Hematopoietic multipotent progenitor cell treated with erythropoietin and hydrocortisone succinate and interleukin-3 and kit ligand, for 15 days (in vitro differentiated cells): ENCODE results near the gene NUP37.
"Not testable (repeated sequence)": the region's sequence is repeated elsewhere in the genome, so short reads cannot be mapped to it uniquely, and the experiment has no call there.

ENCODE experiments used
- DNase-seq: peaks from one replicate; pipeline ENCODE4 v3.0.0-alpha.2; 2015; ENCODE audit warnings: low spot score

NUP37 gene, protein sequence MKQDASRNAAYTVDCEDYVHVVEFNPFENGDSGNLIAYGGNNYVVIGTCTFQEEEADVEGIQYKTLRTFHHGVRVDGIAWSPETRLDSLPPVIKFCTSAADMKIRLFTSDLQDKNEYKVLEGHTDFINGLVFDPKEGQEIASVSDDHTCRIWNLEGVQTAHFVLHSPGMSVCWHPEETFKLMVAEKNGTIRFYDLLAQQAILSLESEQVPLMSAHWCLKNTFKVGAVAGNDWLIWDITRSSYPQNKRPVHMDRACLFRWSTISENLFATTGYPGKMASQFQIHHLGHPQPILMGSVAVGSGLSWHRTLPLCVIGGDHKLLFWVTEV

DNA sequence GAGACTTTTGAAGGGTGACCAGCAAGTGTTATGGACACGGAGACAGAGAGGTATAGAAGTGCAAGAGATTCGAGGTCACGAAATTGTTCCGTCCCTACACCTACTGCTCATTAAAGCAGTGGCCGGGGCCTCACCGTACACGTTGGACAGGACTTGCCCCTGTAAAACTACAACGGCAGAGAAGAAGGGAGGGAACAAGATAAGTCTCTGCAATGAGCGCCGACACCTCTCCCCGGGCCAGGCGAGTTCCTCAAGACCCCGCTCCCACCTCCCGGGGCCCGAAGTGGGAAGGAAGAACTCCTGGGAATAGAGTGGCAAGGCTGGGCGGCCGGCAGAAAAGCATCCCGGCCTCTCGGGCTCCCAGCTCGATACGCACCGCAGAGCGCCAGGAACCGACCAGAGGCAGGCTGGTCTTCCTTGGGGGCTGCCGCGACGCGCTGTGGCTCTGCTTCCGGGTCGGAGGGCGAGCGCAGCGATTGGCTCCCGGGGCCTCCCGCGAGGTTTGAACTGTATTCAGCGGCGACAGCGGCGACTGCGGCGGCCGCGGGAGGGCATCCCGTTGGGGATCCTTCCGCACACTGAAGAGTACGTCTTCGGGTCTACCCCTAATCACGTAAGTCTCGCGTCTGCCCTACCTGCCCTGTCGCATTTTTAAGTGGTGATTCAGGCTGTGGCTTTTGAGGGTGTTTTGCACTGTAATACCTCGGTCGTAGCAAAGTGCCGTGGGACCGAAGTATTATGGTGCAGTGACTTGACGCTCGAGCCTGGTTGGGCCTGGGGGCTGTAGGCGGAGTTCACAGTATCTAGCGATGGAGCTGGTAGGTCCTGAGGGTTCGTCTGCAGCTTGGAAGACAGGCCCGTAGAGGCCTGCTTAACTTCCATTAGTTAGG lies at the start of gene NUP37, which contains the start of gene PARPBP:
Gene NUP37, minus strand, starts transcription at position 441 of the 890 bp plus-strand sequence. CDS start 1,596 bp downstream, outside the sequence.
Gene PARPBP, plus strand, starts transcription at position 510 of the 890 bp plus-strand sequence. CDS start 3,706 bp downstream, outside the sequence.
- DNase-seq, result peak; percentile 89

DNA sequence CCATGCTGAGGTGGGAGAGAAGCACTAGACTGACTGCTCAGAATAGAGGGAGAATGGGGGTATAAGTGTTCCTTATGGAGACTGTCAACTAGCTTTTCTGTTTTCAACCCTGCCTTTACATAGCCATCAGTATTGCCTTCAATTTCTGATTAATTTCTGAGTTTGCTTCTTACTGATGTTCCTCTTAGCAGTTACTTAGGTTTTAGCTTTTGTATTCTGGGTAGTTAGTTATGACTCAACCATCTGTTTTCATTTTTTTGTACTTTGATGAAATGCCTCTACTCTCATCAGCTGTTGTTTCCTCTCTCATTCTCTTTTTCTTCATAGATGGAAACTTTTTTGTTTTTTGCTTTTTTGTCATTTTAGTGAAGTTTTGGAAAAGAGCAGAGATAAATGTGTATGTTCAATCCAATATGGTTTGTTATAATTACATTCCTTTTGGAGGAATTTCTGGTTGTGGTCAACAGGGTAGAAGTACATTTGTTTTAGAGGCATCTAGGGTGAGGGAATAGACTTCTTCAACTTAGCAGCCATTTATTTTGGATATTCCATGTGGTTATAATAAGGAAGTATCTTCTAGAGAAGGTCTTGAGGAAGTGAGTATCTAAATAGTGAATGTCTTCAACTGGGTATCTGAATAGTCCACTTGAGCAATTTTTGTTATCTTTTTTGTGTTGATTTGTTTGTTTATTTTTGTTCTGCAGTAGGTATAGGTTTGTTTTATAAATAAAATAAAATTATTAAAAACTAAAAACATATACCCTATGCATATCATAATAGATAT lies 48.1 kb upstream of the NUP37 start:
- DNase-seq, result no peak

DNA sequence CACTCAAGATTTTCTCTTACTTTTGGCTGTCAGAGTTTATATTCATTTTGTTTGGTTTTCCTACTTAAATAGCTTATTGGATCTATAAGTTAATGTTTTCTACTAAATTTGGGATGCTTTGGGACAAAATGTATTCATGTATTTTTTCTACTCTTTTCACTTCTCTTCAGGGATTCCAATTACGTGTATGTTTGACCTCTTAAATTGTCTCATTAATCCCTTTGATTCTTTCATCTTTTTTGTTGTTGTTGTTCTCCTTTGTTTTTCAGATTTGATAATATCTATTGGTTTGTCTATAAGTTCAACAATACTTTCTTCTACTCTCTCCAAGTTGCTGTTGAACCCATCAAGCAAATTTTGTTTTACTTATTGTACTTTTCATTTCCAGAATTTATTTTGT lies 43.5 kb upstream of the NUP37 start:
- DNase-seq, result no peak

DNA sequence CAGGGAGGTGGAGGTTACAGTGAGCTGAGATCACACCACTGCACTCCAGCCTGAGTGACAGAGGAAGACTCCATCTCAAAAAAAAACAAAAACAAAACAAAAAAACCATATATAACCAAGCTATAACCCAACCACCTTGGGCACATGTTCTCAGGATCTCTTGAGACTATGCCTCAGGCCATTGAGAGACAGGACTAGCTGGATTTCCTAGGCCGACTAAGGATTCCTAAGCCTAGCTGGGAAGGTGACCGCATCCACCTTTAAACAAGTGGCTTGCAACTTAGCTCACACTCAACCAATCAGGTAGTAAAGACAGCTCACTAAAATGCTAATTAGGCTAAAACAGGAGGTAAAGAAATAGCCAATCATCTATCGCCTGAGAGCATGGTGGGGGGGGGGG lies 35.3 kb upstream of the NUP37 start:
- DNase-seq, result not testable (repeated sequence)

DNA sequence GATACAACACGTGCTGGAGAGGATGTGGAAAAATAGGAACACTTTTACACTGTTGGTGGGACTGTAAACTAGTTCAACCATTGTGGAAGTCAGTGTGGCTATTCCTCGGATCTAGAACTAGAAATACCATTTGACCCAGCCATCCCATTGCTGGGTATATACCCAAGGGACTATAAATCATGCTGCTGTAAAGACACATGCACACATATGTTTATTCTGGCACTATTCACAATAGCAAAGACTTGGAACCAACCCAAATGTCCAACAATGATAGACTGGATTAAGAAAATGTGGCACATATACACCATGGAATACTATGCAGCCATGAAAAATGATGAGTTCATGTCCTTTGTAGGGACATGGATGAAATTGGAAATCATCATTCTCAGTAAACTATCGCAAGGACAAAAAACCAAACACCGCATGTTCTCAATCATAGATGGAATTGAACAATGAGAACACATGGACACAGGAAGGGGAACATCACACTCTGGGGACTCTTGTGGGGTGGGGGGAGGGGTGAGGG lies 27.2 kb upstream of the NUP37 start:
- DNase-seq, result not testable (repeated sequence)

DNA sequence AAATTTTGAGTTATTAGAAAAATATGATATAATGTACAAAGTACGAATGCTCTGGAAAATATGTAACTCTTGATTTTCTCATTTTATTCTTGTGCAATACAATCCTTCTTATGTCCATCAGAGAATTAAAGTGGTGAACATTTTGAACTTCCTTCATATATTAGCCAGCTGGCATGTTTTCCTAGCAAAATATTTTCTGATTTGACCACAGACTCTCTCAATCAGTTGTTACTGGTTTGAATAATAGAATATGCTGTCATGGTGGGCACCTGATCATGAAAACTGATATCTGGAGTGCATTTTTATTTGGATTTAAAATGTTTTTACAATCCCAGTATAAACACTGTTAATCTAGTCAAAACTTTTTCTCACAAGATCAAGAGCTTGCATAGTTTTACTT lies 24.3 kb upstream of the NUP37 start:
- DNase-seq, result no peak

DNA sequence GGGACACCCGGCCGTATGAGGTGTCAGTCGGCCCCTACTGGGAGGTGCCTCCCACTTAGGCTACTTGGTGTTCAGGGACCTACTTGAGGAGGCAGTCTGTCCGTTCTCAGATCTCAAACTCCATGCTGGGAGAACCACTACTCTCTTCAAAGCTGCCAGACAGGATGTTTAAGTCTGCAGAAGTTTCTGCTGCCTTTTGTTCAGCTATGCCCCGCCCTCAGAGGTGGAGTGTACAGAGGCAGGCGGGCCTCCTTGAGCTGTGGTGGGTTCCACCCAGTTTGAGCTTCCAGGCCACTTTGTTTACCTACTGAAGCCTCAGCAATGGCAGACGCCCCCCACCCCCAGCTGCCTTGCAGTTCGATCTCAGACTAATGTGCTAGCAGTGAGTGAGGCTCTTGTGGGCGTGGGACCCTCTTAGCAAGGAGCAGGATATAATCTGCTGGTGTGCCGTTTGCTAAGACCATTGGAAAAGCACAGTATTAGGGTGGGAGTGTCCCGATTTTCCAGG lies 23.0 kb upstream of the NUP37 start:
- not testable (repeated sequence) for DNase-seq

DNA sequence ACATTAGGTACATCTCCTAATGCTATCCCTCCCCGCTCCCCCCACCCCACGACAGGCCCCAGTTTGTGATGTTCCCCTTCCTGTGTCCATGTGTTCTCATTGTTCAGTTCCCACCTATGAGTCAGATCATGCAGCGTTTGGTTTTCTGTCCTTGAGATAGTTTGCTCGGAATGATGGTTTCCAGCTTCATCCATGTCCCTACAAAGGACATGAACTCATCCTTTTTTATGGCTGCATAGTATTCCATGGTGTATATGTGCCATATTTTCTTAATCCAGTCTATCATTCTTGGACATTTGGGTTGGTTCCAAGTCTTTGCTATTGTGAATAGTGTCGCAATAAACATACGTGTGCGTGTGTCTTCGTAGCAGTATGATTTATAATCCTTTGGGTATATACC lies 17.7 kb upstream of the NUP37 start:
- DNase-seq, result not testable (repeated sequence)

DNA sequence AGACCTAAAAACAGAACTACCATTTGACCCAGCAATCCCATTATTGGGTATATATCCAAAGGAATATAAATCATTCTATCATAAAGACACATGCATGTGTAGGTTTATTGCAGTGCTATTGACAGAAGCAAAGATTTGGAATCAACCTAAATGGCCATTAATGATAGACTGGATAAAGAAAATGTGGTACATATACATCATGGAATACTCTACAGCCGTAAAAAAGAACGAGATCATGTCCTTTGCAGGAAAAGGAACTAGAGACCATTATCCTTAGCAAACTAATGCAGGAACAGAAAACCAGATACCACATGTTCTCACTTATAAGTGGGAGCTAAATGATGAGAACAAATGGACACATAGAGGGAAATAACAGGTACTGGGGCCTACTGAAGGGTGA lies 11.5 kb upstream of the NUP37 start:
- DNase-seq, result not testable (repeated sequence)

DNA sequence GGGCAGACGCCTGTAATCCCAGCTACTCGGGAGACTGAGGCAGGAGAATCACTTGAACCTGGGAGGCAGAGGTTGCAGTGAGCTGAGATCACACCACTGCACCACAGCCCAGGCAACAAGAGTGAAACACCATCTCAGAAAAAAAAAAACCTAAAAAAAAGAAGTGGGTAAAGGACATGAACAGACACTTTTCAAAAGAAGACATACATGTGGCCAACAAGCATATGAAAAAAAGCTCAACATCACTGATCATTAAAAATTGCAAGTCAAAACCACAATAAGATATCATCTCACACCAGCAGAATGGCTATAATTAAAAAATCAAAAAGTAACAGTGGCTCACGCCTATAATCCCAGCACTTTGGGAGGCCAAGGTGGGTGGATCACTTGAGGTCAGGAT lies 10.8 kb upstream of the NUP37 start:
- DNase-seq, result not testable (repeated sequence)

DNA sequence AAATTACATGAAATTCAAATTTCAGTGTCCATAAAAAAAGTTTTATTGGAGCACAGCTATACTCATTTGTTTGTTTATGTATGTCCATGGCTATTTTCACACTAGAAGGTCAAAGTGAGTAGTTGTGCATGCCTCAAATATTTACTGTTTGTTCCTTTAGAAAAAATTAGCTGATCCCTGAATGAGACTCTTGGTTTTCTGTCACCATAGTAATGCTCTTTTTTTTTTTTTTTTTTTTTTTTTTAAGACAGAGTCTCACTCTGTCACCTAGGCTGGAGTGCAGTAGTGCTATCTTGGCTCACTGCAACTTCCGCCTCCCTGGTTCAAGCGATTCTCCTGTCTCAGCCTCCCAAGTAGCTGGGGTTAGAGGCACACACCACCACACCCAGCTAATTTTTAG lies 1.4 kb upstream of the NUP37 start:
- DNase-seq, result not testable (repeated sequence)

DNA sequence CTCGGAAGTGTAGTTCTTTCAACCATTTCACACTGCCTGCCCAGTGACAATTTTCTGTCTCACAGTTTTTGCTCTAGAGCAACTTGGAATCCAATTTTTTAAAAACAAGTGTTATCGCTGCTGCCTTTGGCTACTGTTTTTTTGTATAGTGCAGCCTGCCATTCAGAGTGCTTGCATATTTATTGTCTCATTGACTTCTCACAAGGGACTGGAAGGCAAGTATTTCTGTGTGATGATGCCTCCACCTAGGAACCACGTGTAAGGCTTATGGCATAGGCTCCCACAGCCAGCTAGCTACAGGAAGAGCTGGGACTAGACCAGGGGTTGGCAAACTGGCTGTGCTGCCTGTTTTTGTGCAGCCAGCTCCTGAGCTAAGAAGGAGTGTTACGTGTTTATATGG lies 972 bp upstream of the NUP37 start:
- peak; percentile 20 for DNase-seq

DNA sequence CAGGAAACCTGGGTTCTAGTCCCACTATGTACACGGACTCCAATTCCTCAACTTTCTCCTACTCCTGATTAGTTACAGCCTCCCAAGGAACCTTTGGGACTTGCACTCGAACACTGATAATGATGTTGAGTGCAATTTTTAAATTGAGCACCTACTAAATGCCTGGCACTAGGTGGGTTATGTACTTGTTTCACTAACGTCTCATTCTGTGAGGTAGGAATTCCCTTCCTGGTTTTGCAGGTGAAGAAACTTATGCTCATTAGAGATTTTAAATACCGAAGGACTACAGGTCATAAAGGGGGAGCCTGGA lies 605 bp upstream of the NUP37 start:
- DNase-seq, result no peak

DNA sequence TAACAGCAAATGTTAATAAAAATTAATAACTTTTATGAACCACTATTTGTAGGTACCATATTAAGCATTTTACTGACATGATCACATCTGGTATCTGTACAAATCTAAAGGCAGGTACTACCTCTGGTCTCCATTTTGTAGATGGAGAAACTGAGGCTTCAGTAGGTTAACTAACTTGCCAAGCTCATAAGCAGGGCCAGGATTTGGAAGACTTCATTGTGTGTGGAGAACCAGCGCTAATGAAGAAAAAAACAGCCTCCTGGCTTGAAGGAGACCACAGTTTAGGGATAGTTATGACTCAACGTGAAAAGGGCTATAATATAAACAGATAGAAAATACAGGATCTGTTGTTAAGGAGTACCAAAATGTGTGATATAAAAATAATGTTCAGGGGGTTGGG lies 1.0 kb downstream of the NUP37 start:
- DNase-seq, result no peak

DNA sequence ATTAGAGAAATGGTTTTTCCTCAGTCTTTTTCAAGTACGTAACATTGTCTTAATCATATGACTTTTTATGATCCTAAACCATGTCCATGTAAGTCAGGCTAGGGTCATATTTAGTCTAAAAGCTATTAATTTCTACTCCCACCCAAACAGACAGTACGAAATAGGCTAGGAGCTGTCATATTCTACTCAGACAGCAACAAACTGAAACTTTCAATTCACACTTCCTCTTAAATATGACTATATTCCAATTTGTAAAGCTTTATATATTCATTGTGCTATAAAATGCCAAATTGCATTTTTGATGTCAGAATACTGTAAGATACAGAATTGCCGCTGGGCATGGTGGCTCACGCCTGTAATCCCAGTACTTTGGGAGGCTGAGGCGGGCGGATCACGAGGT lies 3.5 kb downstream of the NUP37 start:
- no peak for DNase-seq

DNA sequence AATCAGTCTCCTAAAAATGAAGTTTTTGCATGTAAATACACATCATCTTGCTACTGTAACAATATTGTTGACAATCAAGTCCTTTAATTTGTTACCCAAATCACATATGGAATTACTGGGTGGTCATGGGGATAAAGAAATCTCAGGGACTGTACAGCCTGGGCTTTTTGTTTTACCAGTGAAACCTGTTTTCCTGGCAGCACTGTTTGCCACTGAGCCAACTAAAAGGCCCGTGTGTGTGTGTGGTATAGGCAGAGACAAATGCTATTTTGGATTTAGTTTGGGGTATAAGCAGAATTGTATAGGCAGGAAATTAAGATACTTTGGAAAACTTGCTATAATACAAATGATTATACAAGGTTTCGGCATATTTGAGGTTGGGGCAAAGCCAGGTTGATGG lies 5.7 kb downstream of the NUP37 start:
- DNase-seq, result no peak

DNA sequence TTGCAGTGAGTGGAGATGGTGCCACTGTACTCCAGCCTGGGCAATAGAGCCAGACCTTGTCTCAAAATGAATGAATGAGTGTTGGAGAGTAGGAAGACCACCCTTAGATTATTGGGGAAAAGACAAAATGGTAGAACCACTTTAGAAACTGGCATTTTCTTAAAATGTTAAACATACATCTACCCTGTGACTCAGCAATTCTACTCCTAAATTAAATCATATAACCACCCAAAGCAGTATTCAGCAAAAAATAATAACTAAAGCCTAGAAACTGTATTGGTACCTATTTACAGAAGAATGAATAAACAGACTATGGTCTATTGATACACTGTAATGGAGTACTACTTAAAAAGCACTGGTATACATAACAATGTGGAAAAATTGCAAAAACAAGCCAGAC lies 9.1 kb downstream of the NUP37 start:
- DNase-seq, result no peak

DNA sequence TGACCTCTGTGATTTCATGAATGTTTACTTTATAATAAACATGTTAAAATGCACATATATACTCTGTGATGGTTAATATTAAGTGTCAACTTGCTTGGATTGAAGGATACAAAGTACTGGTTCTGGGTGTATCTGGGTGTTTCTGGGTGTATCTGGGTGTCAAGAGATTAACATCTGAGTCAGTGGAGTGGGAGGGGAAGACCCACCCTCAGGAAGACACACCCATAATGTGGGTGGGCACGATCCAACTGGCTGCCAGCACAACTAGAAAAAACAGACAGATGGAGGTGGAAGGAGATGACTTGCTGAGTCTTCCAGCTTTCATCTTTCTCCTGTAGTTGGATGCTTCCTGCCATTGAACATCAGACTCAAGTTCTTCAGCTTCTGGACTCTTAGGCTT lies 11.9 kb downstream of the NUP37 start:
- peak; percentile 44 for DNase-seq

DNA sequence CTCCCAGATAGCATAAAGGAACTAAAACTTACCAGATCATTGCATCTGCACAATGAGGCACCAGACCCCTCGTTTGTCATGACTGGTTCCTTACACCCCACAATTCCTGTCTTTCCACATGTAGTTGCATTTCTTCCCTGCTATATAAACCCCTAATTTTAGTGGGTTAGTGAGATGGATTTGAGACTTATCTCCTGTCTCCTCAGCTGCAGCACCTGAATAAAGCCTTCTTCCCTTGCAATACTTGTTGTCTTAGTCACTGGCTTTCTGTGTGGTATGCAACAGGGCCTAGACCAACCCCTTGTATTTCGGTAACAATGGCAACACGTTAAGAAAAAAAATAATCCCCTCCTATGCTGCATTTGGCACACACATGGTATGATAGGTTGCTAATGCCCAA lies 13.0 kb downstream of the NUP37 start:
- no peak for DNase-seq

DNA sequence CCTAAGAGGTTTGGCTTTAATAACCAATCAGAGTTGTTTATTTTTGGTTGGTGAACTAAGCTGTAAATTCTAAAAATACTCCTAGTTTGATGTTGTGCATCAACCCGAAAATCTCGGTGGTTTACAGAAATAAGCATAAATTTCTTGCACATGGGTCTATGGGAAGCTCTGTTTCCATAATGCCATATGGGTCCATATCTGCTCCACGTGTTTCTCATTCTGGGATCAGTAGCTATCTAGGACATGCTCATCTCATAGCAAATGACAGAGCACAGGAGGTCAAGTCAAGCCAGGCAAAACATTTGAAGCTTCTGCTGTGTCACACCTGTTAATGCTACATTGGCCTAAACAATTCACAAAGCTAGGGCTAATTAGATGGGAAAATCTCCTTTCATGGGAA lies 23.1 kb downstream of the NUP37 start:
- DNase-seq, result no peak

DNA sequence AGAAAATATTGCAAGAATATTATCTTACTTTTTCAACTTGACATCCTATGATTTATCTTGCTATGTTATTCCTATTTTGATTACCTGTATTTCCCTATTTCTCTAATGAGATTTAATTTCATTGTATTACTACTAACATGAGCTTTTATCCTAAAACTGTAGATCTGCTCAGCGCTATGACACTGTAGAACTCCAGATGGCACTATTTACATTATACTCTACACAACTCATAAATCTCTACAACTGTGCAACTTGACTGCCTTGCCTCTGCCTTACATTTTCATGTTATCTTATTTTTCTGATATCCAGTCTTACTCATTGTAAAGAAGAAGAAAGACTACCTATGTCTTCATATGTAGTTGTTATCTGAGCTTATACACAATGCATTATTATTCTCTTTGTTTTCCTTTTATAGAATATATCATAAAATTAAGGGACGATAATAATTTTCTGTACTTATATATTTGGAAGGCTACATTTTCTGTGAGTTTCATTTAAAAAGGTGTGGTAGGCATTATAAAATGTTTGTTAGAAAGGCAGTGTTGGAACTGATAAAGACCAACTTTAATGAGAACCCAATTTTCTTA lies 24.1 kb downstream of the NUP37 start:
- peak; percentile 25 for DNase-seq

DNA sequence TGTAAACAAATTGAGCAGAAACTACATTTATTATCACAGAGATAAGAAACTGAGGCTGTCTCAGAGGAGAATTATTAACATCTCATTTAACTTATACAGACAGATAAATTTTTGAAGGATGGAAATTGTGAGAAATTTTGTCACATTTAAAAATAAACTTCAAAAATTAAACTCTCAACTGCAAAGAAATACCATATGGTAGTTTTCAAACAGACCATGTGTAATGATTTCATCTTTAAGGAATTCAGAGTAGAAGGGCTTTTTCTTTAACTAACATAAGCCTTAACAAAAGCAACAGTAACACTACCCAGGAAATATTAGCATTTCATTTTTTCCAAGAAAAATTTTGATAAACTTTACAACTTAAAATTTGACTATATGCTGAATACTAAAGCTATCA lies 26.6 kb downstream of the NUP37 start:
- no peak for DNase-seq
